IMR-90 (cell line): ENCODE data around the gene MEIS2.

Experiments used
- CTCF ChIP-seq: conservative IDR thresholded peaks from 2 replicates; pipeline ENCODE4 v1.5.1; 2012; ENCODE audit warnings: mild to moderate bottlenecking, low read depth, low read length, improper control_type of control experiment
- POLR2A ChIP-seq: IDR thresholded peaks from 2 replicates; pipeline ENCODE4 v1.6.1; 2012; ENCODE audit warnings: mild to moderate bottlenecking, low read depth, low read length
- RAD21 ChIP-seq: IDR thresholded peaks from 2 replicates; pipeline ENCODE4 v1.6.1; 2012; ENCODE audit warnings: low read length, improper control_type of control experiment
- SMC3 ChIP-seq: fragments of 150-350 bp; IDR thresholded peaks from 2 replicates; pipeline ENCODE4 v1.6.1; 2016; ENCODE audit warnings: low read depth, mild to moderate bottlenecking, antibody characterized with exemption, low read length, moderate library complexity

- no peak for TF ChIP-seq CTCF
- TF ChIP-seq SMC3: no peak
- no peak for TF ChIP-seq POLR2A
- no peak for TF ChIP-seq RAD21
Measured at GRCh38 chr15:36970522-36970921, 129.8 kb downstream of the MEIS2 start.
